T-helper 1 cell (primary cell): Measurements from ENCODE around the gene IL23A.
"Not testable (repeated sequence)": the region's sequence is repeated elsewhere in the genome, so short reads cannot be mapped to it uniquely, and the experiment has no call there.

ENCODE experiments used
- DNase-seq, 5 donors: peaks; one replicate each; pipeline ENCODE4 v3.0.0-alpha.2; 2012 to 2020

IL23A gene

GRCh38 chr12:56326533-56326932, 12.2 kb upstream of the IL23A start:
- no peak for DNase-seq

DNA sequence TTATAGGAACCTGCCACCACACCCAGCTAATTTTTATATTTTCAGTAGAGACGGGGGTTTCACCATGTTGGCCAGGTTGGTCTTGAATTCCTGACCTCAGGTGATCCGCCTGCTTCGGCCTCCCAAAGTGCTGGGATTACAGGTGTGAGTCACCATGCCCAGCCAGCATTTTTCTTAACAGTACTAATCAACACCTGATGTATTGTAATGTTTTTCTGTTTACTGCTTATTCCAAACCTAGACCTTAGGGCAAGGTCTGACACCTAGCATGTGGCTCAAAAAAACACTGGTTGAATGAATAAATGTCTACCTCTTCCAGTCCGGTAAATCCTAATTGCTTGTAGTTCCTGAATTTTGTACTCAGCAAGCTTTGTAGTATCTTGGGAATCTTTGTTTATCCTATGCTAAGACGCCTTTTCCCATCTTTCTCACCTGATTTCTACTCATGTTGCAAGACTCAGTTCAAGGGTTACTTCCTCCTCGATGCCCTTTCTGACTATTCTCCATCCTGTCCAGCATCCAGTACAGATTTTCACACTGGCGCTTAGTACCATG, 7.7 kb upstream of the IL23A start:
- no peak for DNase-seq

GRCh38 chr12:56332512-56333196, 6.0 kb upstream of the IL23A start:
- DNase-seq, result no peak

DNA sequence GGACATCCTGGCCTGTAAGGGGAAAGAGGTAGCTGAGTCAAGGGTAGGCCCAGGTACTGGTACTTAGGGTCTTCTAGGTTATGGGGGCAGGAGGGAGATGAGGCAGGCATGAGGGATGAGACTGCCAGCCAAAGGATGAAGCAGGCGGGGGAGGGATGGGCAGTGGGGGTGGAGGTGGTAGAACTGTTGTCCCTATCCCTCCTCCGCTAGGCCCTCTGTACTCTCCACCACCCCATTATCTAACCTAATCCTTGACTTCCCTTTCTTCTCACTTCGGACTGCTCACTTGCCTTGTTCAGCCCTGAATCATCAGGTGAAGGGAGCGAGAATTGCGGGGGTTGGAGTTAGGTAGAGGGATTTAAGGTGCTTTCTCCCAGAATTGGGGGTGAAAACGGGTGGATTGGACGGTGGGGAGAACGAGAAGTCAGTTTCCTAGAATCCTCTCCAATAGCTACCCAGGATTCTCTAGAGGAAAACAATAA, 5.4 kb upstream of the IL23A start:
- no peak for DNase-seq

- DNase-seq, result peak; percentile 80 to 98 (median 87)
These were observed 4.8 kb upstream of the IL23A start, which contains the start of gene PAN2 for GRCh38 chr12:56333679-56334489. TSS of gene PAN2 (minus strand) at chr12:56334000. CDS start at chr12:56333094, 906 bp downstream.

GRCh38 chr12:56334490-56334793, 4.2 kb upstream of the IL23A start:
- DNase-seq, result no peak

- DNase-seq, result not testable (repeated sequence)
These were observed 3.2 kb upstream of the IL23A start for GRCh38 chr12:56335527-56335926.

DNA sequence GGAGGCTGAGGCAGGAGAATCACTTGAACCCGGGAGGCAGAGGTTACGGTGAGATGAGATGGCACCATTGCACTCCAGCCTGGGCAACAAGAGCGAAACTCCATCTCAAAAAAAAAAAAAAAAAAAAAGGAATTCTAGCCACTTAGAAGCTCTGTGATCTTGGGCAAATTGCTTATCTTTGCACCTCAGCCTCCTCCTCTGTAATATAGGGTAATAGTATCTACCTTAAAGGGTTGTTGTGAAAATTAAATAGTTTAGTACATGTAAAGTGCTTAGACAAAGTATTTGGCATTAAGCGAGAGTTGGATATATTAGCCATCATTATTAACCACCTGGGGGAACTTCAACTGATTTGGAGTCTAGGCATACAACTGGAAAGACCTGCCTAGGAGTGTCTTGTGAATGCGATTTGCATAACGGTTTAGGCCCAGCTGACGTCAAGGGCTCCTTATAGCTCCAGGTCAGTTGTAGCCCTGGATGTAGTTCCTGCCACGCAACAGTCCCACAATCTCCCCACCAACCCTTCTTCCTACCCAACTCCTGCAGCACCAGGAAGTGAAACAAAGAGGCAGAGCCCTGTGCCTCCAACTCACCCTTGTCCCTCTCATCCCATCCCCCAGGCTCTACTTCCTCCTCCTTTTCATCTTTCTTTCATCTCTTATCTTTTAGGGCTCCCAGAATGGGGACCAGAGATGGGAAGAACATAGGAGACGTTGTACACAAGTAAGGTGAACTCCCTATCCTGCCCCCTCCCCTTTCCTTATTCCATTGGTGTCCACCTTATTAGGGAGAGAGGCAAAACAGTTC, 2.1 kb upstream of the IL23A start:
- no peak for DNase-seq

DNA sequence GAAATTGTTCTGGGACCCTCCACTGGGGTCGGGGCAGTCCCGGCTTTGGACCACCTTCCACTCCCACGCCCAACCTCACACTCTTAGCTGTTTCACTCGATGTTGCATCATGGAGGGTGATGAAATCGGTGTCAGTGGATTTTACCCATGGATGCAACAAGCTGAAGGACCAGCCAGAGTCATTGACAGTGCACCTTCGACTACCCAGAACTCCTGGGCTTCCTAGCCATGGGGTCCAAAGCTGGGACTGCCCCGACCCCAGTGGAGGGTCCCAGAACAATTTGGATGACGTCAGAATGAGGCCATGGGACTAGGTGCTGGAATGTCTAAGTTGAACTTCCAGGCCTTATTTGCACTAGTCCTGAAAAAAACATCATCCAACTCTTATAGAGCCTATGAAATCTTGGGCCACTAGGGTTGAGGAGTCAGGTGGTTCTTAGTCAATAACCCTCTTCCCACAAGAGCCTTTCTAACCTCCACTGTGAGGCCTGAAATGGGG, 882 bp upstream of the IL23A start:
- no peak for DNase-seq

GRCh38 chr12:56339158-56339422, 406 bp downstream of the IL23A start:
- no peak for DNase-seq

GRCh38 chr12:56341616-56342015, 2.9 kb downstream of the IL23A start:
- DNase-seq, result no peak

DNA sequence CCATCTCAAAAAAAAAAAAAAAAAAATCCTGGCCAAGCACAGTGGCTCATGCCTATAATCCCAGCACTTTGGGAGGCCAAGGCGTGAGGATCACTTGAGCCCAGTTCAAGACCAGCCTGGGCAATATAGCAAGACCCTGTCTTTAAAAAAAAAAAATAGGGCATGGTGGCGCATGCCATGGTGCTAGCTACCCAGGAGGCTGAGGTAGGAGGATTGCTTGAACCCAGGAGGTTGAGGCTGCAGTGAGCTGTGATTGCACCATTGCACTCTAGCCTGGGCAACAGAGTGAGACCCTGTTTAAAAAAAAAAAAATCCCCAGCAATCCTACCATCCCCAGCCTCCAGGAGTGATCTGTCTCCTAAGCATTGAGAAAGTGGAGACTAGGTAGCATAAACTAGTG, 3.6 kb downstream of the IL23A start:
- DNase-seq, result not testable (repeated sequence)

GRCh38 chr12:56346675-56347074, 8.0 kb downstream of the IL23A start:
- DNase-seq, result no peak

DNA sequence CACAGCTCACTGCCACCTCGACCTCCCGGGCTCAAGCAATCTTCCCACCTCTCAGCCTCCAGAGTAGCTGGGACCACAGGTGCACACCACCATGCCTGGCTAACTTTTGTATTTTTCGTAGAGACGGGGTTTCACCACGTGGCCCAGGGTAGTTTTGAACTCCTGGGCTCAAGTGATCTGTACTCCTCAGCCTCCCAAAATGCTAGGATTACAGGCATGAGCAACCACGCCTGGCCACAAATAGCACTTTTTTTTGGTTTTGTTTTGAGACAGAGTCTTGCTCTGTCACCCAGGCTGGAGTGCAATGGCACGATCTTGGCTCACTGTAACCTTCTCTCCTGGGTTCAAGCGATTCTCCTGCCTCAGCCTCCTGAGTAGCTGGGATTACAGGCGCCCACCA, 8.6 kb downstream of the IL23A start:
- not testable (repeated sequence) for DNase-seq

DNA sequence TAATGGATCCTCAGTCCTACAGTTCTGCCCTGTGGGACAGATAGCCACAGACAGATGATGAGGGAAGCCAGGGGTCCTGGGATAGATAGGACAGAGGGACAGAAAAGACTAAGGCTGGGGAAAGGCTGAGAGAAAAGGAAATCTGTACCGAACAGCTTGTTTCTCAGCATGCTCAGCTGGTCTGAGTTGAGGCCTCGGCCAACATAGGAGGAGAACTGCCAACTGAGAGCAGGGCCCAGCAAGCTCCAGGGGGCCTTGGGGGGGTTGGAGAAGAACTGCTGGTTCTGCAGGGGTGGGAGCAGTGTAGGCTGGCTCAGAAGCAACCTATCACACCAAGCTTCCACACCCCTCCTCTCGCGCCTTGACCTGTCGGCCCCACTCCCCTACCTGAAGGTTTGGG, 10.1 kb downstream of the IL23A start:
- no peak for DNase-seq

GRCh38 chr12:56350662-56351061, 12.0 kb downstream of the IL23A start:
- no peak for DNase-seq

DNA sequence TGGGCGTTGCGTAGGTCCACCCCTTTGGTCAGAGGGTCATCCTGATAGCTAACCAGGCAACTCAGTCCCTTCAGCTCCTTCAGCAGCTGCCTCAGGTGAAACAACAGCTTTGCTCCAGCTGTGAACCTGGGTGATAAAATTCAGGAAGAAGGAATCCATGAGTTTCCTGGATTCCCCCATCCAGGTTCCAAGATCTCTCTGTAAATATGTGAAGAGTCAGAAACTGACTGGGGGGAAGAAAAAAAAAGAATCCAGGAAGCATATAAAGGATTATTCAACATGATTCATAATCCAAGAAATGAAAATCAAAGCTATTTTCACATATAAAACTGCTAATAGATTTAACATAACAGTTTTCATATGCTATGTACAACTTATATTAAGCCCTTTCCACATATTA, 12.6 kb downstream of the IL23A start:
- DNase-seq, result no peak

DNA sequence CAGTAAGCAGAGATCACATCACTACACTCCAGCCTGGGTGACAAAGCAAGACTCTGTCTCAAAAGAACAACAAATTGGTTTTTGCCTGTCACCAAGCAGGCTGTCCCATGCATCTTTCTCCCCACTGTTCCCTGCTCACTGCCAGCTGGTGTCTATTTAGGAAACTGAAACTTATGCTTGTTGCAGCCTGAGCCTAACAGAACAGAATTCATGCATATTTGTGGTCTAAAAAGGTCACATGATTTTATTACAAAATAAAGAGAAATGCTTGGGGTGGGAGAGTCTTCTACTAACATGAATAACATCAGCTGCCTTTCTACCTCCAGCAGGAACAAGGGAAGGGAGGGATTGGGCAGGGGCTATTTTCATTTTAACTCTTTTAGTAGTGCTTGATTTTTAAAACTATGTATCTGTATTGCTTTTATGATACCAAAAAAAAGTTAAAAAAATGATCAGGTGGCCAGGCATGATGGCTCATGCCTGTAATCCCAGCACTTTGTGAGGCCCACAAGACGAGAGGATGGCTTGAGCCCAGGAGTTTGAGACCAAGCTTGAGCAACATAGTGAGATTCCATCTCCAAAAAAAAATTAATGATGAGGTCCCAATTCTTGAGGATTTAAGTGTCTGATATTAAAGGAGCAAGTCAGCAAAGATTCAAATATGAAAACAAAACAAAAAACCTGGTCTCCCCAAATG, 20.3 kb downstream of the IL23A start:
- DNase-seq, result no peak

DNA sequence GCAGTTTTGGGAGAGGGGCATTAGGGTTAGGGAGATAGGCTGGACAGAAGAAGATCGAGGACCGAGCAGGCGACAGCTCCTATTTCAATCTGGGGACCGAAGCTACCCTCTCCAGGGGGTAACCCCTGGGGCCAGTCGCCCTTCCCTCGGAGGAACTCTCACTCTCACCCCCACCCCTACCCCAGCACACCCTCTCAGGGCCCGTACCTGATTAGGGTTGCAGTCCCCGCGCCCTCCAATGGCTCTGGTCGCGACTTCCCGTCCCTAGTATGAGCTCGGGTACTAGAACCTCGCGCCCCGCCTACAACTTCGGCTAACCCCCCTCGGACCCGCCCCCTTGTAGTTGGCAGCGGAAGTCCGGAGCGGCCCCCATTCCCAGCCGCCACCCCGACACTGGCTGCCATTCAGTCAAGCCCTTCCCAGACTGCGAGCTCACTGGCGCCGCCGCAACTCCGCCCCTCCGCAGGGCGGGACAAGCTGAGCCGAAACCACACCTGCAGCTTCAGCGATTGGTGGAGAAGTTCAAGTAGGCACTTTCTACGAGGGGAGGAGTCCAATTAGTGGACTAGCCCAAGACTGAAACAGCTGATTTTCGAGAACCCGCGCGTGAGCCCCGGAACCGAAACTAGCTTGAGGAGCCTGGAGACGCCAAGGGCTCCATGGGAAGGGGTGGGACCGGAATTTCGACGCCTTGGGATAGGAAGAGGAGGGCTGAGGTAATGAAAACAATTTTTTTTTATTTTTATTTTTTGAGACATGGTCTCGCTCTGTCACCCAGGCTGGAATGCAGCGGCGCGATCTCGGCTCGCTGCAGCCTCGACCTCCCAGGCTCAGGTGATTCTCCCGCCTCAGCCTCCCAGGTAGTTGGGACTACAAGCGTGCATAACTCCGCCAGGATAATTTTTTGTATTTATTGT, 21.4 kb downstream of the IL23A start, which contains the start of gene STAT2:
TSS of gene STAT2 (minus strand) at position 257 of the 917 bp plus-strand sequence. CDS start 3,536 bp downstream, outside the sequence.
- DNase-seq, result peak; percentile 98 to 100 (median 99)

GRCh38 chr12:56361487-56362129, 22.9 kb downstream of the IL23A start:
- DNase-seq, result no peak
